OCI-LY1 (cell line): ENCODE data around the gene JAK1.

ENCODE experiments used
- H2AFZ ChIP-seq: fragments of 200-600 bp; sonication (generic), shearing (Covaris generic); 2 replicates; pipeline ENCODE4 v1.6.0; 2014; ENCODE audit warnings: antibody characterized with exemption, mild to moderate bottlenecking, low read length
- H3F3A ChIP-seq: fragments of 200-600 bp; sonication (generic), shearing (Covaris generic); 2 replicates; pipeline ENCODE4 v1.6.0; 2014; ENCODE audit warnings: mild to moderate bottlenecking, antibody characterized with exemption, low read length, moderate library complexity; ENCODE audit not compliant: insufficient read depth
- H3K27ac ChIP-seq: fragments of 200-600 bp; sonication (generic); 2 replicates; pipeline ENCODE4 v1.5.1; 2014; ENCODE audit warnings: low read length, mixed run types, mild to moderate bottlenecking, low read depth; ENCODE audit not compliant: poor library complexity, severe bottlenecking
- H3K27me3 ChIP-seq: fragments of 200-600 bp; sonication (generic); 2 replicates; pipeline ENCODE4 v1.6.0; 2014; ENCODE audit warnings: antibody characterized with exemption, mild to moderate bottlenecking, low read length, moderate library complexity; ENCODE audit not compliant: insufficient read depth
- H3K36me3 ChIP-seq: fragments of 200-600 bp; sonication (generic); 2 replicates; pipeline ENCODE4 v1.6.1; 2014; ENCODE audit warnings: mild to moderate bottlenecking, antibody characterized with exemption, low read length, moderate library complexity, mixed read lengths; ENCODE audit not compliant: insufficient read depth
- H3K4me1 ChIP-seq: fragments of 200-600 bp; sonication (generic); 2 replicates; pipeline ENCODE4 v1.5.1; 2014; ENCODE audit warnings: mild to moderate bottlenecking, low read length, moderate library complexity; ENCODE audit not compliant: insufficient read depth, severe bottlenecking
- H3K4me2 ChIP-seq: fragments of 200-600 bp; sonication (generic), shearing (Covaris generic); 2 replicates; pipeline ENCODE4 v1.6.1; 2014; ENCODE audit warnings: low read length
- H3K4me3 ChIP-seq: fragments of 200-600 bp; sonication (generic); 2 replicates; pipeline ENCODE4 v1.5.1; 2014; ENCODE audit warnings: low read length, low read depth, mild to moderate bottlenecking, mixed read lengths; ENCODE audit not compliant: poor library complexity, severe bottlenecking
- H3K79me2 ChIP-seq: fragments of 200-600 bp; shearing (Covaris generic); 2 replicates; pipeline ENCODE4 v1.6.1; 2016; ENCODE audit warnings: mixed run types, low read length, mixed read lengths; ENCODE audit not compliant: insufficient read depth
- H3K9ac ChIP-seq: fragments of 200-600 bp; sonication (generic), shearing (Covaris generic); 2 replicates; pipeline ENCODE4 v1.6.1; 2014; ENCODE audit warnings: mild to moderate bottlenecking, low read length, mixed read lengths
- H3K9me2 ChIP-seq: fragments of 200-600 bp; sonication (generic), shearing (Covaris generic); 2 replicates; pipeline ENCODE4 v1.6.1; 2014; ENCODE audit warnings: low read depth, mild to moderate bottlenecking, low read length, mixed read lengths
- H3K9me3 ChIP-seq: fragments of 200-600 bp; shearing (Covaris generic); 2 replicates; pipeline ENCODE4 v1.6.1; 2014; ENCODE audit warnings: low read length, mixed read lengths
- H4K20me1 ChIP-seq: fragments of 200-600 bp; sonication (generic), shearing (Covaris generic); 2 replicates; pipeline ENCODE4 v1.6.0; 2016; ENCODE audit warnings: mild to moderate bottlenecking, low read length; ENCODE audit not compliant: insufficient read depth
- EZH2 ChIP-seq: fragments of 200-600 bp; sonication (generic), shearing (Covaris generic); IDR thresholded peaks from 2 replicates; pipeline ENCODE4 v1.8.0; 2017; ENCODE audit warnings: borderline replicate concordance, mixed run types, mild to moderate bottlenecking, antibody characterized with exemption, low read length, moderate library complexity, mixed read lengths
- TF ChIP-seq, protein P1 (sequence below): fragments of 200-600 bp; sonication (generic), shearing (Covaris generic); IDR thresholded peaks from 2 replicates; pipeline ENCODE4 v1.5.1; 2017; ENCODE audit warnings: mild to moderate bottlenecking, antibody characterized with exemption, low read length, moderate library complexity, mixed read lengths

JAK1 gene

DNA sequence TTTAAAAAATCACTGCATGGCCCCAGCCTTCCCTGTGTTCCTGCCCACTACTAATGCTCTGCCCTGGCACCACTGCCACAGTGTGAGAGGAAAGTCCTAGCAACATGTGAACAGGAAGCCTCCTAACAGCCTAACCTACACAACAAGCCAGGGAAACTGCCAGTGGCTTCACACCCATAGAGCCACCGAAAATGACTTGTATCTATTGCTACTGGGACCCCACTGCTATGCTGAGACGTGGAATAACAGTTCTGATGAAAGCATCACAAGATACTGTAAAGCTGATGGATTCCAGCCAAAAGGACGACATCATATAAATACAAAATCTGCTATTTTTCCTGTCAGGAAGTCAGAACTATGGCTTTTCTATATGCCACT lies 74.9 kb downstream of the JAK1 start:
- H3K4me3 ChIP-seq, result no peak overlapping the region
- H3K79me2 ChIP-seq, result no peaks in the 10 kb centered on the region
- H3K4me2 ChIP-seq, result no peak overlapping the region
- H3K9ac ChIP-seq, result no peak overlapping the region
- no peaks in the 10 kb centered on the region for H3K9me2 ChIP-seq
- H2AFZ ChIP-seq, result no peak overlapping the region
- no peaks in the 10 kb centered on the region for H3F3A ChIP-seq
- H3K4me1 ChIP-seq, result no peaks in the 10 kb centered on the region
- H3K36me3 ChIP-seq, result no peaks in the 10 kb centered on the region
- H3K27me3 ChIP-seq, result no peaks in the 10 kb centered on the region
- TF ChIP-seq, protein P1, sequence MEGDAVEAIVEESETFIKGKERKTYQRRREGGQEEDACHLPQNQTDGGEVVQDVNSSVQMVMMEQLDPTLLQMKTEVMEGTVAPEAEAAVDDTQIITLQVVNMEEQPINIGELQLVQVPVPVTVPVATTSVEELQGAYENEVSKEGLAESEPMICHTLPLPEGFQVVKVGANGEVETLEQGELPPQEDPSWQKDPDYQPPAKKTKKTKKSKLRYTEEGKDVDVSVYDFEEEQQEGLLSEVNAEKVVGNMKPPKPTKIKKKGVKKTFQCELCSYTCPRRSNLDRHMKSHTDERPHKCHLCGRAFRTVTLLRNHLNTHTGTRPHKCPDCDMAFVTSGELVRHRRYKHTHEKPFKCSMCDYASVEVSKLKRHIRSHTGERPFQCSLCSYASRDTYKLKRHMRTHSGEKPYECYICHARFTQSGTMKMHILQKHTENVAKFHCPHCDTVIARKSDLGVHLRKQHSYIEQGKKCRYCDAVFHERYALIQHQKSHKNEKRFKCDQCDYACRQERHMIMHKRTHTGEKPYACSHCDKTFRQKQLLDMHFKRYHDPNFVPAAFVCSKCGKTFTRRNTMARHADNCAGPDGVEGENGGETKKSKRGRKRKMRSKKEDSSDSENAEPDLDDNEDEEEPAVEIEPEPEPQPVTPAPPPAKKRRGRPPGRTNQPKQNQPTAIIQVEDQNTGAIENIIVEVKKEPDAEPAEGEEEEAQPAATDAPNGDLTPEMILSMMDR, result no peak
- TF ChIP-seq EZH2, result no peak
- H3K9me3 ChIP-seq, result no peaks in the 10 kb centered on the region
- H4K20me1 ChIP-seq, result 0 out of 2 replicates have a peak, but pooled peaks cover 3% of the 10 kb centered on the region
- no peak overlapping the region for H3K27ac ChIP-seq

DNA sequence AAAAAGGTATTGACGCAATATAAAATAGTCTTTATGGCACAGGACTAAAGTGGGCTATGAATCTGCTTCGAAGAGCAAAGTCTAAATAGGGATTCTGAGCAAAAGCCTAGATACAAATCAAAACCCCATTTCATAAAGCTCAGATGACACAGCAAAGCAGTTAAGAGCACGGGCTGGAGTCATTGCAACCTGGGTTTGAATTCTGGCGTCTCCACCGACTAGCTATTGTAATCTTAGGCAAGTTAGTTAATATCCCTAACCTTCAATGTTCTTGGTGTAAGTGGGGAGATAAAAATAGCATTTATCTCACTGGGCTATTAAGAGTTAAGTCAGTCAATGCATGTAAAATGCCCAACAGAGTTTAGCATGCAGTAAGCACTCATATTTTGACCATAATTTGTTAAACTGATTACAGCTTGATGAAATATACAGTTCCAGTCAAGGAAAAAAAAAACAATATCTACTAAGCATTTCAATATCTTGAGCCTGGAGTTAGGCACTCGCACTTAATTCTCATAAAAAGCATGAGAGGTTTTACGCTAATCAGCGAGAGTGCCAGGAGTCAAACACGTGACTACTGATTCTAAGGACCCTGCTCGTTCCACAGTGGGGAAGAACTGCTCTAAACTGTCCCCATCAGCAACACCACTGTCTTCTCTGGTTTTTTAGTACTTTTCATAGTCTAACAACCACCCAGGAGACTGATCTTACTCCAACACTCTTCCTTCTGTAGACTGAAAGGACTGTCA lies 75.5 kb downstream of the JAK1 start:
- H3K4me2 ChIP-seq, result no peak overlapping the region
- H3K27me3 ChIP-seq, result no peaks in the 10 kb centered on the region
- H3K9ac ChIP-seq, result no peak overlapping the region
- H3K79me2 ChIP-seq, result no peaks in the 10 kb centered on the region
- H3K27ac ChIP-seq, result no peak overlapping the region
- no peaks in the 10 kb centered on the region for H3K4me1 ChIP-seq
- H2AFZ ChIP-seq, result no peak overlapping the region
- H3K4me3 ChIP-seq, result no peak overlapping the region
- no peaks in the 10 kb centered on the region for H3K9me2 ChIP-seq
- TF ChIP-seq, protein P1, result no peak
- TF ChIP-seq EZH2, result no peak
- no peaks in the 10 kb centered on the region for H3K36me3 ChIP-seq
- H3F3A ChIP-seq, result no peaks in the 10 kb centered on the region
- H3K9me3 ChIP-seq, result no peaks in the 10 kb centered on the region
- H4K20me1 ChIP-seq, result 0 out of 2 replicates have a peak, but pooled peaks cover 3% of the 10 kb centered on the region

DNA sequence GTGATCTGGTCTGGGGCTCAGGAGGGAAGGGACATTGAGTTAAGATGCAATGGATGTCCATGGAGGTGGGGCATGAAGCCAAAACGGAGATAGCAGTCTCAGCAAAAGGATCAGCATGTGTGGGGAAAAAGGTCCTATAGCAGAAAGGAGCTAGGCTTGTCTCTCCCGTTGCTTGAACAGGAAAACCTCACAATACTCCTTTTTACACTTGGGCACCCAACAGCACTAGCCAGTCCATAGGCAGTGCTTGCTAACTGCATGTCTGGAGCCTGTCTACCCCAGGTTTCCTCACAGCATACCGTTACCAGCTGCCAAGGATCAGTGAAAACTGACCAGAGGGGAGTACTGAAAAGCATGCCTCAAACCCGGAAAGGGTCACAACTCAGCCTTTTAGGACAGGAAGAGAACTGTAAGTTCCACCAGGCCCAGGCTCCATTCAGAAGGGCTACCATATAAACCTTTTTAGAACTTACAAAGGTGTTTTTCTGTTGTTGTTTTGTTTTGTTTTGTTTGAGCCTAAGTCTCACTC lies 78.6 kb downstream of the JAK1 start:
- Histone ChIP-seq H3F3A (no peaks in the 10 kb centered on the region), H3K4me3 (no peak overlapping the region), H3K9me2 (no peaks in the 10 kb centered on the region), H3K4me2 (no peak overlapping the region), H3K4me1 (no peaks in the 10 kb centered on the region), H2AFZ (no peak overlapping the region), H4K20me1 (0 out of 2 replicates have a peak, but pooled peaks cover 3% of the 10 kb centered on the region), H3K27me3 (no peaks in the 10 kb centered on the region), H3K36me3 (no peaks in the 10 kb centered on the region), H3K9ac (no peak overlapping the region), H3K79me2 (no peaks in the 10 kb centered on the region), H3K9me3 (no peaks in the 10 kb centered on the region), H3K27ac (no peak overlapping the region)
- TF ChIP-seq, protein P1, result no peak
- no peak for TF ChIP-seq EZH2
